NT2/D1 (cell line): ENCODE results near the gene AMBRA1.
A peak's percentile ranks its signal among the peaks of the same experiment; 100 is the strongest.

Experiments used
- DNase-seq: peaks from one replicate; pipeline ENCODE4 v3.0.0-alpha.2; 2011; ENCODE audit warnings: low read depth, low spot score
- H3K27me3 ChIP-seq: 2 replicates; pipeline ENCODE4 v1.6.0; 2011; ENCODE audit warnings: mild to moderate bottlenecking; ENCODE audit not compliant: insufficient read length, insufficient read depth
- H3K36me3 ChIP-seq: 2 replicates; pipeline ENCODE4 v1.6.1; 2011; ENCODE audit warnings: mild to moderate bottlenecking, low read length, mixed read lengths; ENCODE audit not compliant: insufficient read depth, insufficient read length
- H3K4me1 ChIP-seq: 2 replicates; pipeline ENCODE4 v1.5.1; 2011; ENCODE audit not compliant: insufficient read depth, insufficient read length
- H3K4me3 ChIP-seq: 2 replicates; pipeline ENCODE4 v1.5.1; 2011; ENCODE audit warnings: low read depth; ENCODE audit not compliant: insufficient read length
- H3K9ac ChIP-seq: 2 replicates; pipeline ENCODE4 v1.6.0; 2011; ENCODE audit warnings: low read depth; ENCODE audit not compliant: insufficient read length
- H3K9me3 ChIP-seq: 2 replicates; pipeline ENCODE4 v1.5.1; 2011; ENCODE audit warnings: mild to moderate bottlenecking, low read length; ENCODE audit not compliant: insufficient read depth
- SUZ12 ChIP-seq: IDR thresholded peaks from 2 replicates; pipeline ENCODE4 v1.6.1; 2011; ENCODE audit not compliant: insufficient read length, insufficient read depth; ENCODE audit errors: extremely low read depth
- YY1 ChIP-seq: IDR thresholded peaks from 2 replicates; pipeline ENCODE4 v1.6.1; 2011; ENCODE audit not compliant: insufficient read length, insufficient read depth
- ZNF274 ChIP-seq: IDR thresholded peaks from 2 replicates; pipeline ENCODE4 v1.6.1; 2011; ENCODE audit warnings: mild to moderate bottlenecking, low read depth, low read length

Gene AMBRA1

GRCh38 chr11:46540807-46541206 is 53.0 kb downstream of the AMBRA1 start:
- Histone ChIP-seq H3K36me3 (peaks cover 59% of the 10 kb centered on the region), H3K4me1 (no peaks in the 10 kb centered on the region), H3K27me3 (no peaks in the 10 kb centered on the region), H3K9ac (no peak overlapping the region), H3K9me3 (no peaks in the 10 kb centered on the region), H3K4me3 (no peak overlapping the region)
- no peak for DNase-seq
- TF ChIP-seq ZNF274 = no peak
- TF ChIP-seq SUZ12 = no peak
- TF ChIP-seq YY1 = no peak

- H3K4me1 ChIP-seq = peaks cover 4% of the 10 kb centered on the region
- no peaks in the 10 kb centered on the region for H3K9me3 ChIP-seq
- no peak overlapping the region for H3K9ac ChIP-seq
- no peak overlapping the region for H3K4me3 ChIP-seq
- no peaks in the 10 kb centered on the region for H3K27me3 ChIP-seq
- TF ChIP-seq ZNF274 (no peak), SUZ12 (no peak), YY1 (no peak)
- peak; percentile 99 for DNase-seq
- peaks cover 31% of the 10 kb centered on the region for H3K36me3 ChIP-seq
Measured at GRCh38 chr11:46537537-46538295, 56.1 kb downstream of the AMBRA1 start.

- Histone ChIP-seq H3K27me3 (no peaks in the 10 kb centered on the region), H3K9me3 (no peaks in the 10 kb centered on the region), H3K4me1 (peaks cover 4% of the 10 kb centered on the region), H3K36me3 (peaks cover 25% of the 10 kb centered on the region), H3K4me3 (no peak overlapping the region), H3K9ac (no peak overlapping the region)
- TF ChIP-seq SUZ12 = no peak
- no peak for TF ChIP-seq YY1
- DNase-seq = peak; percentile 38
Measured at GRCh38 chr11:46537121-46537520, 56.7 kb downstream of the AMBRA1 start.

- no peak for DNase-seq
- TF ChIP-seq SUZ12 (no peak), YY1 (no peak), ZNF274 (no peak)
Measured at GRCh38 chr11:46535688-46536087, 58.1 kb downstream of the AMBRA1 start.

GRCh38 chr11:46534711-46535110 is 59.1 kb downstream of the AMBRA1 start:
- H3K9me3 ChIP-seq = no peaks in the 10 kb centered on the region
- TF ChIP-seq ZNF274 = no peak
- TF ChIP-seq SUZ12 = no peak
- no peak for TF ChIP-seq YY1
- peaks cover 3% of the 10 kb centered on the region for H3K36me3 ChIP-seq
- no peak for DNase-seq
- H3K4me1 ChIP-seq = peaks cover 6% of the 10 kb centered on the region
- H3K4me3 ChIP-seq = no peak overlapping the region
- no peaks in the 10 kb centered on the region for H3K27me3 ChIP-seq
- no peak overlapping the region for H3K9ac ChIP-seq

More at GRCh38 chr11:46535688-46536087, 58.1 kb downstream of the AMBRA1 start:
- no peak overlapping the region for H3K4me3 ChIP-seq
- peaks cover 4% of the 10 kb centered on the region for H3K4me1 ChIP-seq
- peaks cover 10% of the 10 kb centered on the region for H3K36me3 ChIP-seq
- H3K9me3 ChIP-seq = no peaks in the 10 kb centered on the region
- H3K27me3 ChIP-seq = no peaks in the 10 kb centered on the region
- H3K9ac ChIP-seq = no peak overlapping the region

- no peak overlapping the region for H3K9ac ChIP-seq
- TF ChIP-seq SUZ12 = no peak
- no peak for TF ChIP-seq ZNF274
- no peak for TF ChIP-seq YY1
- H3K27me3 ChIP-seq = no peaks in the 10 kb centered on the region
- no peak overlapping the region for H3K4me3 ChIP-seq
- H3K9me3 ChIP-seq = no peaks in the 10 kb centered on the region
- H3K36me3 ChIP-seq = no peaks in the 10 kb centered on the region
- H3K4me1 ChIP-seq = peaks cover 6% of the 10 kb centered on the region
- DNase-seq = no peak
Measured at GRCh38 chr11:46533396-46534100, 60.3 kb downstream of the AMBRA1 start.

GRCh38 chr11:46529928-46530574 is 63.8 kb downstream of the AMBRA1 start:
- peaks cover 10% of the 10 kb centered on the region for H3K9me3 ChIP-seq
- H3K4me1 ChIP-seq = peaks cover 6% of the 10 kb centered on the region
- no peak overlapping the region for H3K9ac ChIP-seq
- TF ChIP-seq YY1 (no peak), SUZ12 (no peak), ZNF274 (no peak)
- no peaks in the 10 kb centered on the region for H3K36me3 ChIP-seq
- DNase-seq = no peak
- no peak overlapping the region for H3K4me3 ChIP-seq
- H3K27me3 ChIP-seq = no peaks in the 10 kb centered on the region
